Right atrium auricular region (tissue), 2 donors: Measurements from ENCODE around the gene LAMB1. TPM values are rescaled to one million over a fixed set of nuclear protein-coding genes. Genes with fewer than 3 reads are reported as not detected.
A peak's percentile ranks its signal among the peaks of the same experiment; 100 is the strongest.

Experiments used
- DNase-seq: peaks from one replicate; pipeline ENCODE4 v3.0.0-alpha.2; 2019; ENCODE audit warnings: low spot score
- H3K27ac ChIP-seq, 2 donors: fragments of 200-600 bp; sonication (generic); 1 replicate in 1 of 2; 2 replicates in 1 of 2; pipeline ENCODE4 v1.5.1; 2016 to 2019
- H3K27me3 ChIP-seq, 2 donors: fragments of 200-600 bp; sonication (generic); one replicate each; pipeline versions ENCODE4 v1.5.1 to v1.6.0; 2017 to 2019
- H3K36me3 ChIP-seq: fragments of 200-600 bp; sonication (generic); one replicate; pipeline ENCODE4 v1.5.1; 2016
- H3K4me1 ChIP-seq, 2 donors: fragments of 200-600 bp; sonication (generic); one replicate each; pipeline versions ENCODE4 v1.5.1 to v1.6.0; 2017 to 2019
- H3K4me3 ChIP-seq, 2 donors: fragments of 200-600 bp; sonication (generic); 1 replicate in 1 of 2; 2 replicates in 1 of 2; pipeline ENCODE4 v1.5.1; 2017 to 2019; ENCODE audit warnings: mild to moderate bottlenecking in 1 of 2, moderate library complexity in 1 of 2
- H3K9me3 ChIP-seq, 2 donors: fragments of 200-600 bp; sonication (generic); one replicate each; pipeline ENCODE4 v1.5.1; 2019
- total RNA-seq, 2 donors: library from RNA; depleted of rRNA; stranded (reverse); fragments of >200 nt; gene quantifications; one replicate each; pipeline ENCODE4 v1.1.0, GENCODE V29; 2016
- TF ChIP-seq, protein P1 (sequence below), 2 donors: fragments of 200-600 bp; sonication (generic); IDR thresholded peaks; one replicate each; pipeline ENCODE4 v1.5.1; 2019; ENCODE audit warnings: antibody characterized with exemption in 2 of 2

The LAMB1 gene
- total RNA-seq, 2 donors from 2014 or later: 52.2 to 60.7 TPM

- no peaks in the 10 kb centered on the region for H3K9me3 ChIP-seq
- peaks cover 57% of the 10 kb centered on the region for H3K36me3 ChIP-seq
- TF ChIP-seq, protein P1, sequence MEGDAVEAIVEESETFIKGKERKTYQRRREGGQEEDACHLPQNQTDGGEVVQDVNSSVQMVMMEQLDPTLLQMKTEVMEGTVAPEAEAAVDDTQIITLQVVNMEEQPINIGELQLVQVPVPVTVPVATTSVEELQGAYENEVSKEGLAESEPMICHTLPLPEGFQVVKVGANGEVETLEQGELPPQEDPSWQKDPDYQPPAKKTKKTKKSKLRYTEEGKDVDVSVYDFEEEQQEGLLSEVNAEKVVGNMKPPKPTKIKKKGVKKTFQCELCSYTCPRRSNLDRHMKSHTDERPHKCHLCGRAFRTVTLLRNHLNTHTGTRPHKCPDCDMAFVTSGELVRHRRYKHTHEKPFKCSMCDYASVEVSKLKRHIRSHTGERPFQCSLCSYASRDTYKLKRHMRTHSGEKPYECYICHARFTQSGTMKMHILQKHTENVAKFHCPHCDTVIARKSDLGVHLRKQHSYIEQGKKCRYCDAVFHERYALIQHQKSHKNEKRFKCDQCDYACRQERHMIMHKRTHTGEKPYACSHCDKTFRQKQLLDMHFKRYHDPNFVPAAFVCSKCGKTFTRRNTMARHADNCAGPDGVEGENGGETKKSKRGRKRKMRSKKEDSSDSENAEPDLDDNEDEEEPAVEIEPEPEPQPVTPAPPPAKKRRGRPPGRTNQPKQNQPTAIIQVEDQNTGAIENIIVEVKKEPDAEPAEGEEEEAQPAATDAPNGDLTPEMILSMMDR (IDR thresholded peaks at IDR 0.05): no peak
- no peaks in the 10 kb centered on the region for H3K4me1 ChIP-seq
- H3K27me3 ChIP-seq: no peaks in the 10 kb centered on the region
- H3K27ac ChIP-seq: no peak overlapping the region
- DNase-seq: no peak
- no peak overlapping the region for H3K4me3 ChIP-seq
Measured at GRCh38 chr7:107978815-107979408, 24.0 kb downstream of the LAMB1 start.

GRCh38 chr7:107977048-107977447, 25.9 kb downstream of the LAMB1 start:
- no peak for DNase-seq
- H3K4me1 ChIP-seq: peaks cover 0 to 11% of the 10 kb centered on the region in 2 donors
- peaks cover 57% of the 10 kb centered on the region for H3K36me3 ChIP-seq
- H3K4me3 ChIP-seq: no peak overlapping the region
- TF ChIP-seq, protein P1 (IDR thresholded peaks at IDR 0.05): no peak
- no peak overlapping the region for H3K27ac ChIP-seq
- no peaks in the 10 kb centered on the region for H3K9me3 ChIP-seq
- H3K27me3 ChIP-seq: no peaks in the 10 kb centered on the region

GRCh38 chr7:107976620-107977019, 26.3 kb downstream of the LAMB1 start:
- H3K4me3 ChIP-seq: no peak overlapping the region
- H3K27ac ChIP-seq: no peak overlapping the region
- no peaks in the 10 kb centered on the region for H3K9me3 ChIP-seq
- TF ChIP-seq, protein P1 (IDR thresholded peaks at IDR 0.05): no peak
- no peaks in the 10 kb centered on the region for H3K27me3 ChIP-seq
- DNase-seq: no peak
- peaks cover 57% of the 10 kb centered on the region for H3K36me3 ChIP-seq
- peaks cover 0 to 11% of the 10 kb centered on the region in 2 donors for H3K4me1 ChIP-seq

DNA sequence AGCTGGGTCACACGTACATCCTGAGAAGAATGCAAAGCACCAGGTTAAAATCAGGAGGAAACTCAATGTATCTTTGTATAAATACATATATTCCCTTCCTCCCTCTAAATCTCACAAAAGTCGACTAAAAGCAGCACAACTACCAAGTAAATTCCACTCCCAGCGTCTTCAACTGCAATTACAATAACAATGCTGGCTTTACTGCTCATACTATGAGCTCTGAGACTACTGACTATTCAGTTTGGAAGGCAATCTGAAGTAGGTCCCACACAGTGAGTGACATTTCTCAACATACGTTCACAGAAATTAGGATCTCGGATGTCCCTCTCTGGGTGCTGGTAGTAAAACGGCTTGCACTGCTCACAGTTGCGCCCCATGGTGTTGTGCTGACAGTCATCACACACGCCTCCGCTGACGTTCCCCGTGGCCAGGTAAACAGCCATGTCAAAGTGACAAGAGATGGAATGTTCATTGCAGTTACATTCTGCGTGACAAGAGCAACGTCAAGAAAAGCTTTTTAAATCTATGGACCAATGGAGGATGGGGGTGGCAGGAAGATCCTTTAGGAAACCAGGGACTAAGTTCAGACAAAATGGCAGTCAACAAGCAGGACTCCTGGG, 27.5 kb downstream of the LAMB1 start:
- H3K27me3 ChIP-seq: no peaks in the 10 kb centered on the region
- H3K9me3 ChIP-seq: no peaks in the 10 kb centered on the region
- peaks cover 56% of the 10 kb centered on the region for H3K36me3 ChIP-seq
- no peak for DNase-seq
- H3K4me3 ChIP-seq: no peak overlapping the region
- peaks cover 0 to 22% of the 10 kb centered on the region in 2 donors for H3K4me1 ChIP-seq
- H3K27ac ChIP-seq: no peak overlapping the region
- TF ChIP-seq, protein P1 (IDR thresholded peaks at IDR 0.05): no peak

DNA sequence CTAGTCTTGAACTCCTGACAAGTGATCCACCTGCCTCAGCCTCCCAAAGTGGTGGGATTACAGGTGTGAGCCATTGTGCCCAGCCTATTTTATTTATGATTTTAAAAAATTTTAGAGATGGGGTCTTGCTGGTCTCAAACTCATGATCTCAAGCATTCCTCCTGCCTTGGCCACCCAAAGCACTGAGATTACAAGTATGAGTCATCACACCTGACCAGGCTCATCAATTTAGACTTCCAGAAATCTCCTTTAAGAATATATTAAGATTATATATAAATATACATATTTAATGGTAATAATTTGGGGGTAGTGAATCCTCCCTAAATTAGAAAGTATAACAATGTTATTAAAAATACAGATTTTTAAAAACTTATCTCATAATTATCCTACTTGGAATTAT, 29.1 kb downstream of the LAMB1 start:
- TF ChIP-seq, protein P1 (IDR thresholded peaks at IDR 0.05): no peak
- peaks cover 43% of the 10 kb centered on the region for H3K36me3 ChIP-seq
- H3K4me3 ChIP-seq: no peak overlapping the region
- peak overlapping the region; percentile 59 to 83 for H3K27ac ChIP-seq
- H3K4me1 ChIP-seq: peaks cover 0 to 27% of the 10 kb centered on the region in 2 donors
- no peaks in the 10 kb centered on the region for H3K27me3 ChIP-seq
- H3K9me3 ChIP-seq: no peaks in the 10 kb centered on the region
- no peak for DNase-seq
